ENCODE data around the gene ITLN1.
"Not testable (repeated sequence)": the region's sequence is repeated elsewhere in the genome, so short reads cannot be mapped to it uniquely, and the experiment has no call there.

The ITLN1 gene

GRCh38 chr1:160883581-160884513 is 1.1 kb downstream of the ITLN1 start:
- DNase-seq (ENCODE audit: extremely low read depth in 1 of 2, low read depth in 1 of 2) = no peak

GRCh38 chr1:160882582-160882981 is 2.4 kb downstream of the ITLN1 start:
- DNase-seq (ENCODE audit: extremely low read depth in 1 of 2, low read depth in 1 of 2) = no peak

- not testable (repeated sequence) for DNase-seq (ENCODE audit: extremely low read depth in 1 of 2, low read depth in 1 of 2)
Observed at GRCh38 chr1:160881264-160881663, 3.7 kb downstream of the ITLN1 start.

- no peak for DNase-seq (ENCODE audit: extremely low read depth in 1 of 2, low read depth in 1 of 2)
Observed at GRCh38 chr1:160880216-160880615, 4.8 kb downstream of the ITLN1 start.

GRCh38 chr1:160879056-160879455 is 5.9 kb downstream of the ITLN1 start:
- no peak for DNase-seq (ENCODE audit: extremely low read depth in 1 of 2, low read depth in 1 of 2)

GRCh38 chr1:160877221-160877620 is 7.8 kb downstream of the ITLN1 start:
- DNase-seq (ENCODE audit: extremely low read depth in 1 of 2, low read depth in 1 of 2) = no peak

GRCh38 chr1:160876311-160876710 is 8.7 kb downstream of the ITLN1 start:
- DNase-seq (ENCODE audit: extremely low read depth in 1 of 2, low read depth in 1 of 2) = no peak

- not testable (repeated sequence) for DNase-seq (ENCODE audit: extremely low read depth in 1 of 2, low read depth in 1 of 2)
Observed at GRCh38 chr1:160875591-160875990, 9.4 kb downstream of the ITLN1 start.

- no peak for DNase-seq (ENCODE audit: extremely low read depth in 1 of 2, low read depth in 1 of 2)
Observed at GRCh38 chr1:160874935-160875334, 10.0 kb downstream of the ITLN1 start.

GRCh38 chr1:160868141-160868540 is 16.8 kb downstream of the ITLN1 start:
- no peak for DNase-seq (ENCODE audit: extremely low read depth in 1 of 2, low read depth in 1 of 2)

- not testable (repeated sequence) for DNase-seq (ENCODE audit: extremely low read depth in 1 of 2, low read depth in 1 of 2)
Observed at GRCh38 chr1:160867651-160868050, 17.3 kb downstream of the ITLN1 start.

GRCh38 chr1:160866695-160867260 is 18.2 kb downstream of the ITLN1 start:
- no peak for DNase-seq (ENCODE audit: extremely low read depth in 1 of 2, low read depth in 1 of 2)

GRCh38 chr1:160866001-160866694 is 18.8 kb downstream of the ITLN1 start:
- DNase-seq (ENCODE audit: extremely low read depth in 1 of 2, low read depth in 1 of 2) = no peak

GRCh38 chr1:160865337-160865736 is 19.6 kb downstream of the ITLN1 start:
- no peak for DNase-seq (ENCODE audit: extremely low read depth in 1 of 2, low read depth in 1 of 2)

GRCh38 chr1:160864173-160864572 is 20.8 kb downstream of the ITLN1 start:
- no peak for DNase-seq (ENCODE audit: extremely low read depth in 1 of 2, low read depth in 1 of 2)

GRCh38 chr1:160863774-160864131 is 21.2 kb downstream of the ITLN1 start:
- DNase-seq (ENCODE audit: extremely low read depth in 1 of 2, low read depth in 1 of 2) = no peak

GRCh38 chr1:160863061-160863773 is 21.8 kb downstream of the ITLN1 start:
- DNase-seq (ENCODE audit: extremely low read depth in 1 of 2, low read depth in 1 of 2) = no peak

GRCh38 chr1:160862203-160863060 is 22.5 kb downstream of the ITLN1 start, which contains the start of gene CD244:
CD244 (minus strand) TSS chr1:160862887; CDS start chr1:160862677, 210 bp downstream.
- peak in 1 of 2 donors; percentile 14 for DNase-seq (ENCODE audit: extremely low read depth in 1 of 2, low read depth in 1 of 2)

GRCh38 chr1:160860840-160861505 is 24.0 kb downstream of the ITLN1 start:
- no peak for DNase-seq (ENCODE audit: extremely low read depth in 1 of 2, low read depth in 1 of 2)

Data from activated CD8-positive, alpha-beta memory T cell treated with anti-CD3 and anti-CD28 coated beads for 1 hour (primary cell).